HepG2 (cell line): ENCODE measurements around the gene LRRC8D. TPM values are rescaled to one million over a fixed set of nuclear protein-coding genes. Genes with fewer than 3 reads are reported as not detected.
A peak's percentile ranks its signal among the peaks of the same experiment; 100 is the strongest.

Experiments
- AGO1 ChIP-seq: fragments of 200-400 bp; formaldehyde crosslinking; IDR thresholded peaks from 2 replicates; pipeline ENCODE4 v1.6.1; 2017; ENCODE audit warnings: mild to moderate bottlenecking, low read depth, low read length, moderate library complexity; ENCODE audit not compliant: poor library complexity, severe bottlenecking
- TFE3 ChIP-seq: IDR thresholded peaks from 2 replicates; pipeline ENCODE4 v1.6.1; 2016
- USF2 ChIP-seq, 2 experiments: sonication (generic) in 1 of 2; formaldehyde crosslinking in 1 of 2; IDR thresholded peaks; 2 replicates each; pipeline versions ENCODE4 v1.5.1 to v1.6.1; 2011 to 2020; ENCODE audit warnings: borderline replicate concordance in 1 of 2, low read depth in 1 of 2, low read length in 1 of 2, mild to moderate bottlenecking in 1 of 2, missing genetic modification reagents in 1 of 2, moderate library complexity in 1 of 2
- YEATS2 ChIP-seq: sonication (generic); formaldehyde crosslinking; IDR thresholded peaks from 2 replicates; pipeline ENCODE4 v1.4.0; 2020; ENCODE audit warnings: missing genetic modification reagents, borderline replicate concordance
- ZNF12 ChIP-seq: sonication (generic); formaldehyde crosslinking; IDR thresholded peaks from 2 replicates; pipeline ENCODE4 v1.5.0; 2020; ENCODE audit warnings: missing genetic modification reagents
- ZNF407 ChIP-seq: sonication (generic); formaldehyde crosslinking; IDR thresholded peaks from one replicate; pipeline ENCODE4 v1.5.1; 2020; ENCODE audit warnings: mild to moderate bottlenecking, missing genetic modification reagents; ENCODE audit errors: not compliant biosample characterization
- ZNF7 ChIP-seq: IDR thresholded peaks from 2 replicates; pipeline ENCODE4 v1.6.1; 2016; ENCODE audit warnings: missing biosample characterization, missing genetic modification reagents
- ZXDC ChIP-seq: sonication (generic); formaldehyde crosslinking; IDR thresholded peaks from 2 replicates; pipeline ENCODE4 v1.5.0; 2020; ENCODE audit warnings: mild to moderate bottlenecking, missing genetic modification reagents
- polyA plus RNA-seq, 8 experiments: library from polyadenylated mRNA; depleted of rRNA in 3 of 8; stranded (reverse) in 7 of 8; unstranded in 1 of 8; fragments of >200 nt; fragmentation: Illumina TruSeq in 4 of 8; extraction: Trizol in 4 of 8; gene quantifications; 2 replicates each; pipeline versions ENCODE4 v1.2.1 to v1.2.3, GENCODE V29; 2011 to 2016; ENCODE audit warnings: low read depth in 4 of 8, missing spikeins in 1 of 8, mixed read lengths in 1 of 8; ENCODE audit not compliant: insufficient read depth in 1 of 8
- total RNA-seq, 5 experiments: library from RNA; depleted of rRNA; stranded (reverse); fragments of >200 nt; fragmentation: Illumina TruSeq; extraction: Trizol; gene quantifications; 2 replicates each; pipeline ENCODE4 v1.2.3, GENCODE V29; 2016; ENCODE audit warnings: low read depth in 1 of 5
- TF ChIP-seq, protein P1 (sequence below): sonication (generic); formaldehyde crosslinking; IDR thresholded peaks from 2 replicates; pipeline ENCODE4 v1.5.0; 2020; ENCODE audit warnings: missing genetic modification reagents
- TF ChIP-seq, protein P2 (sequence below): sonication (generic); formaldehyde crosslinking; IDR thresholded peaks from 2 replicates; pipeline ENCODE4 v1.8.1; 2023; ENCODE audit warnings: missing genetic modification reagents, mild to moderate bottlenecking, borderline replicate concordance

Gene LRRC8D
- total and polyA plus RNA-seq, 2 of the 13 experiments (the other 11 are each of a cell fraction or from before 2014, with no cell fraction given), result 29.9 to 45.5 TPM

DNA sequence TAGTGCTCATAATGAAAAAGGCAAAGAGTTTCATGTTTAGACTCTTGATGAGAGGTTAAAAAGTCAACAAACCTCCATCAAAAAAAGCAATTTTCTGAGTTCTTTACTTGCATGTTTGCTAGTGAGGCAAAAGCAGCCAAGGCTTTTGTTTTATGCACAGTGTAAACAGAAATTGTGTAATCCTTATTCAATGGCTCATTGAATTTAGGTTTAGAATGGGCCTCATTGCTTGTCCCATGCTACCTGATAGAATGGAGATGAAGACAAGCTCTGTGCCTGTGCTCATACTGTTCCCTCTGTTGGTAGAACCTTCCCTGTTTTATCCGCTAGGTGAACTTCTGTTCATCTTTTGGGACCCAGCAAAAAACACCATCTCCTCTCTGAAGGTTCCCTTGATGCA is 10.0 kb upstream of the LRRC8D start (continued):
- peak; percentile 35; the same call in 1 of the 2 replicates for TF ChIP-seq TFE3 (CRISPR knock-in tag)
- TF ChIP-seq ZNF407 (CRISPR knock-in tag), result no peak
- TF ChIP-seq ZNF12 (CRISPR knock-in tag), result peak; percentile 80; the same call in 1 of the 2 replicates
- TF ChIP-seq USF2 (IDR thresholded peaks at IDR 0.05; ENCODE audit: low read depth, low read length), result no peak
- TF ChIP-seq USF2 (CRISPR knock-in tag; IDR thresholded peaks at IDR 0.05; ENCODE audit: borderline replicate concordance), result no peak
- TF ChIP-seq ZXDC (CRISPR knock-in tag), result no peak
- TF ChIP-seq ZNF7, result 0 out of 2 replicates have a peak, but pooled peaks have one; percentile 17
- TF ChIP-seq, protein P1, sequence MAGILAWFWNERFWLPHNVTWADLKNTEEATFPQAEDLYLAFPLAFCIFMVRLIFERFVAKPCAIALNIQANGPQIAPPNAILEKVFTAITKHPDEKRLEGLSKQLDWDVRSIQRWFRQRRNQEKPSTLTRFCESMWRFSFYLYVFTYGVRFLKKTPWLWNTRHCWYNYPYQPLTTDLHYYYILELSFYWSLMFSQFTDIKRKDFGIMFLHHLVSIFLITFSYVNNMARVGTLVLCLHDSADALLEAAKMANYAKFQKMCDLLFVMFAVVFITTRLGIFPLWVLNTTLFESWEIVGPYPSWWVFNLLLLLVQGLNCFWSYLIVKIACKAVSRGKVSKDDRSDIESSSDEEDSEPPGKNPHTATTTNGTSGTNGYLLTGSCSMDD (CRISPR knock-in tag), result no peak
- TF ChIP-seq, protein P2, sequence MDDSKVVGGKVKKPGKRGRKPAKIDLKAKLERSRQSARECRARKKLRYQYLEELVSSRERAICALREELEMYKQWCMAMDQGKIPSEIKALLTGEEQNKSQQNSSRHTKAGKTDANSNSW (CRISPR knock-in tag), result no peak
- TF ChIP-seq YEATS2, result no peak
- TF ChIP-seq AGO1, result no peak
